Coronary artery (tissue), 2 donors: Measurements from ENCODE around the gene TIPIN.

Experiments used
- DNase-seq: peaks from one replicate; pipeline ENCODE4 v3.0.0-alpha.2; 2017; ENCODE audit warnings: low spot score
- H3K27ac ChIP-seq, 2 donors: fragments of 200-600 bp; sonication (generic); one replicate each; pipeline ENCODE4 v1.5.1; 2016 to 2019
- H3K4me3 ChIP-seq: fragments of 200-600 bp; sonication (generic); 2 replicates; pipeline ENCODE4 v1.5.1; 2016; ENCODE audit warnings: mild to moderate bottlenecking, moderate library complexity
- CTCF ChIP-seq: fragments of 200-600 bp; sonication (generic); IDR thresholded peaks from one replicate; pipeline ENCODE4 v1.5.1; 2019; ENCODE audit warnings: antibody characterized with exemption

TIPIN gene

DNA sequence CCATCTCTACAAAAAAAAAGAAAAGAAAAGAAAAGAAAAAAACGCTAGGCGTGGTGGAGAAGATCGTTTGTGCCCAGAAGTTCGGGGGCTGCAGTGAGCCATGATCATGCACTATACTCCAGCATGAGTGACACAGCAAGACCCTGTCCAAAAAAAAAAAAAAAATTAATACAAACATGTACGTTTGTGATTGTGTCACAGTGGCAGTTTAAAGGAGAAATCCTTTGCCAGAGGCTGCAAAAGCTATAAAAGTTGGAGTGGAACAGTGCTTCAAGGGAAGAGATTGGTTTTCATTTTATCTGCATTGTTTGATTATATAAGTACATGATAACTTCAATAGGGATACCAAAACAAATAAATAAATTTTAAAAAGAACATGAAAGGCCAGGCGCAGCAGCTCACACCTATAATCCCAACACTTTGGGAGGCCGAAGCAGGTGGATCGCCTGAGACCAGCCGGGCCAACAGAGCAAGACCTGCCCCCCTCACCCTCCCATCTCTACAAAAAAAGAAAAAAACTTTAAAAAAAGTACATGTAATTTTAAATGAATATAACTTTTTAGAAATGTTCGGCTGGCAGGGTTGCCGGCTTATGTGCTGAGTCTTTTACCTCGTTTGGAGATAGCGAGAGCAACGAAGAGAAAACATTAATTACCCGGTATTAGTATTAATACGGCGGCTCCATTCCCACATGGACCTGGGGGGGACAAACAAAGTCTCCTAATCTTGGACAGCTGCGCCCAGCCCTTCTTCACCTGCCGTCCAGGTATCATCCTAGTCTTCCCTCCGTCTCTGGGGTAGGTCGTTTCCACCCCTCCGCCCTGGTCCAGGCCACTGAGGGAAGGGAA is 63.7 kb downstream of the TIPIN start:
- H3K4me3 ChIP-seq = peak overlapping the region; percentile 96
- no peak for TF ChIP-seq CTCF
- DNase-seq = no peak
- H3K27ac ChIP-seq = peak overlapping the region; percentile 53 to 93

DNA sequence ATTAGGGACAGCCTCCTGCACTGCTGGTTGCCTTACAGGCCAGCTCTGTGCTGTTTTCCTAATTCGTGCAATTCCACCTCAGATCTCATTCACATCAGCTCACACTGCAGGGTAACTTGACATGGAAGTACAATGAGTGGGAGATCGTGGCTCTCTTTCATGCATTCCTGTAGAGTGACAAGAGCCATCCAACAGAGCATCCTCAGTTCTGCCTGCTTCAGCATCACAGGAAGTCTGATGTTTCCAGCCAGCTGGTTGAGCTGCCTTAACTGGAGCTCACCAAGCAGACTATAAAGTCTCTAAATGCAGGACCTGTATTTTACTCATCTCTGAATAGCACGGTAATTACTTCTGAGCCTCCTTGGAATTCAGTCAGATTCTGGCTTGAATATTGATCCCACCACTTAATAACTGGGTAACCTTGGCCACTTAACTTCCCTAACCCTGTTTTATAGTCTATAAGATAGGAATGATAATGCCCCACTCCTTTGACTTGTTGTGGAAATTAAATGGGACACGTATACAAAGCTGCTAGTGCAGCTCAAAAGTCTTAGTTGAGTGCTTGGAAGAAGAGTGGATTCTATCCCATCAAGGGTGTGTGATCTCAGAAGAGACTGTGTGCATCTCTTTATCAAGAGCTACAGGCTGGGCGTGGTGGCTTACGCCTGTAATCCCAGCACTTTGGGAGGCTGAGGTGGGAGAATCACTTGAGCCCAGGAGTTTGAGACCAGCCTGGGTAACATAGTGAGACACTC is 64.5 kb downstream of the TIPIN start:
- Histone ChIP-seq H3K4me3 (no peak overlapping the region), H3K27ac (no peak overlapping the region)
- no peak for DNase-seq
- no peak for TF ChIP-seq CTCF

- DNase-seq = no peak
- no peak overlapping the region for H3K27ac ChIP-seq
- TF ChIP-seq CTCF = no peak
- H3K4me3 ChIP-seq = no peak overlapping the region
These were observed 66.0 kb downstream of the TIPIN start for GRCh38 chr15:66290518-66290917.

- TF ChIP-seq CTCF = no peak
- Histone ChIP-seq H3K27ac (no peak overlapping the region), H3K4me3 (no peak overlapping the region)
- DNase-seq = no peak
These were observed 66.5 kb downstream of the TIPIN start for GRCh38 chr15:66290007-66290406.

GRCh38 chr15:66288551-66289185 is 67.8 kb downstream of the TIPIN start:
- Histone ChIP-seq H3K27ac (no peak overlapping the region), H3K4me3 (no peak overlapping the region)
- no peak for TF ChIP-seq CTCF
- DNase-seq = no peak

DNA sequence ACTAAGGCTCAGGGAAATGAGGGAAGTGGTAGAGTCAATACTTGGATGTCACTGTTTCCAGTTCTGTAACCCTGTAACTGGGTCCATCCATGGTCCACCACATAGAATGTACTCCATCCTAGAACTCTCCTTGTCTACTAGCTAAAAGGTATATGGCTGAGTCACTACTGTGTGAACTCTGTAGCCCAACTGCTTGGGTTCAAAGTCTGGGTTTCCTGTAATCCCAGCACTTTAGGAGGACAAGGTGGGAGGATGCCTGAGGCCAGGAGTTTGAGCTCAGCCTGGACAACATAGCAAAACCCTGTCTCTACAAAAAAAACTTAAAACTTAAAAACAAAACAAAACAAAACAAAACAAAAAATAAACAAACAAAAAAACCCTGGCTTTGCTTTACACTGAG is 68.4 kb downstream of the TIPIN start:
- DNase-seq = no peak
- H3K27ac ChIP-seq = no peak overlapping the region
- TF ChIP-seq CTCF = no peak
- H3K4me3 ChIP-seq = no peak overlapping the region
